ENCODE data around the gene TNRC6C.

Gene TNRC6C

DNA sequence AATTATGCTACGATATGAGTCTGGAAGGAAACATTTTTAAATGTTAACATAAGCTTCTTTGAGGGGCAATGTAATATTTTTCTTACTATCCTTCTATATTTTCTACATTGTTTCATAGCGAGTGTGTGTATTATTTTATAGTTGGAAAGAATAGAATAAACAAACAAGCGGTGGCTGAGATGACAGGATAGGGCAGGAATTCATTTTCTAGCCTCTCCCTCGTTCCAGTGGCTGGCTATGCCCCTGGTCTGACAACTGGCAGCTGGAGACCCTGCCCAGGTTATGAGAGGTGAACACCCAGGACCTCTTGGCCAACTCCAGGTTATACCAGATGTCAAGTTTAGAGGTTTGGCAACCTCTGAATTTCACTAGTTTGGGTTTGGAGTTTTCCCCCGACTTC, 14.5 kb upstream of the TNRC6C start:
- no peak for TF ChIP-seq GATA3 (IDR thresholded peaks at IDR 0.05; ENCODE audit: low read depth, low read length)
- no peak for TF ChIP-seq GATA2 (IDR thresholded peaks at IDR 0.05; ENCODE audit: low read depth, low read length)

DNA sequence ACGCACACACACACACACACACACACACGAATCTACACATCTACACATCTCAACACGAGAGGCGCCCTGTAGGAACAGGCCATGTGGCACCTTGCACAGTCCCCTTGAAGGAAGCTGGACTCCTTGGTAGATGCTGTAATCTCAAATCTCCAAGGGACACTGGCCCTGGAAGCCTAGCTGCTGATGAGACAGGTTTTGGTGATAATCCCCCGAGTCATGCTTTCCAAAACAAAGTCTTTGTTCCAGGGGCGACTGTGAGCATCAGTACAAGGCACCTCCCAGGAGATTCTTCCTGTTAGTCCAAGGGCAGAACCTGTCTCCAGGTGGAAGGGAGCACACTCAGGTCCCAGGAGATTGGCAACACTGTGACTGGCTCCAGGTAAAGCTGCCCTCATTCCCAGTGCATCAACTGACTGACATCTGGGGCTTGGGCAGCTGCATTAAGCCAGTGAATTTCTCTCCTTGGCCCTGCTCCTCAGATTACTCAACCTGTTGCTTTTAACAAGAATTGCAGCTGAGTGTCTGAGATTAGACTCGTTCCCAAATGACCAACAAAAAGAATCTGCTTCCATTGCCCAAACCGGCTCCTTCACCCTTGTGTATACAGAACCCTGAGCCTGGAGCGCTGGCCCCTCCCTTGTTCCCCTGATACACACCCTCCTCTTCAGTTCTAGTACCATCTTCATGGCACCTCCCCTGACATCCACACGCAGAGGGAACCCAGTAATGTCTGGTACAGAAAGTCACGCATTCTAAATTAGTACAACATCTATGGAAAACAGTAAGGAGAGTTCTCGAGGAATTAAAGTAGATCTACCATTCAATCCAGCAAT, 13.9 kb upstream of the TNRC6C start:
- TF ChIP-seq GATA3 (IDR thresholded peaks at IDR 0.05; ENCODE audit: low read depth, low read length) (no peak), GATA2 (IDR thresholded peaks at IDR 0.05; ENCODE audit: low read depth, low read length) (no peak)

GRCh38 chr17:77946900-77947645, 11.4 kb upstream of the TNRC6C start:
- no peak for TF ChIP-seq GATA2 (IDR thresholded peaks at IDR 0.05; ENCODE audit: low read depth, low read length)
- no peak for TF ChIP-seq GATA3 (IDR thresholded peaks at IDR 0.05; ENCODE audit: low read depth, low read length)

DNA sequence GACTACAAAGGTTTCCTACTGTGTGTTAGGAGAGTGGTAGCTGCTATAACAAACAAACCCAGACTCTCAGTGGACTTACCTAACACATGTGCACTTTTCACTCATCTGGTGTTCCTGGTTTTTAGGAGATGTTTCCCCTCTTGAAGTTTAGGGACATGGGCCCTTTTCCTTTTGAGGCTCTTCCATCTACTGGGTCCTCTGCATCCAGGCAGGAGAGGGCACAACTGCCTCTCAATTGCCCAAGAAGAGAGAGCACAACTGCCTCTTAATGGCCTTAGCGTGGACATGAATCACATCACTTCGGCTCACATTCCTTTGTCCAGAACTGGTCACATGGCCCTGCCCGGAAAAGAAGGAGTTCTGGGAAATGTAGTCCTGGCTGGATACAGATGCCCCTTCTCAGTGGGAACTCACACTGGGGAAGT, 9.8 kb upstream of the TNRC6C start:
- TF ChIP-seq GATA3 (IDR thresholded peaks at IDR 0.05; ENCODE audit: low read depth, low read length) (no peak), GATA2 (IDR thresholded peaks at IDR 0.05; ENCODE audit: low read depth, low read length) (no peak)

- TF ChIP-seq GATA3 (IDR thresholded peaks at IDR 0.05; ENCODE audit: low read depth, low read length) (no peak), GATA2 (IDR thresholded peaks at IDR 0.05; ENCODE audit: low read depth, low read length) (no peak)
Measured at GRCh38 chr17:77951123-77951522, 7.4 kb upstream of the TNRC6C start.

DNA sequence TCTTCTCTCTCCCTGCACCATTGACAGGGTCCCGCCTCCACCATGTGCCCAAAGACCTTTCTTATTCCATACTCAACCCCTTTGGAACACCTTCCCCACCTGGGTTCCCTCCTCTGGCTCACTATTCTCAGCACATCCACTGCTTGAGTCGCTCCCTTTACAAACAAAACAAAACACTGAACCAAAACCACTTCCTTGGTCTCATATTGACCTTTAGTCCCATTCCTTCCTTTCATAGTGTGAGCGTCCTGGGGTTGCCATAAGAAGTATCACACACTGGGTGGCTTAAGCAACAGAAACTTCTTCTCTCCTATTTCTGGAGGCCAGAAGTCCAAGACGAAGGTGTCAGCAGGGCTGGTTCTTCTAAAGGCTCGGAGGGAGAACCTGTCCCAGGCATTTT, 6.1 kb upstream of the TNRC6C start:
- TF ChIP-seq GATA3 (IDR thresholded peaks at IDR 0.05; ENCODE audit: low read depth, low read length) (no peak), GATA2 (IDR thresholded peaks at IDR 0.05; ENCODE audit: low read depth, low read length) (no peak)

GRCh38 chr17:77957235-77957856, 1.2 kb upstream of the TNRC6C start:
- no peak for TF ChIP-seq GATA3 (IDR thresholded peaks at IDR 0.05; ENCODE audit: low read depth, low read length)
- no peak for TF ChIP-seq GATA2 (IDR thresholded peaks at IDR 0.05; ENCODE audit: low read depth, low read length)

DNA sequence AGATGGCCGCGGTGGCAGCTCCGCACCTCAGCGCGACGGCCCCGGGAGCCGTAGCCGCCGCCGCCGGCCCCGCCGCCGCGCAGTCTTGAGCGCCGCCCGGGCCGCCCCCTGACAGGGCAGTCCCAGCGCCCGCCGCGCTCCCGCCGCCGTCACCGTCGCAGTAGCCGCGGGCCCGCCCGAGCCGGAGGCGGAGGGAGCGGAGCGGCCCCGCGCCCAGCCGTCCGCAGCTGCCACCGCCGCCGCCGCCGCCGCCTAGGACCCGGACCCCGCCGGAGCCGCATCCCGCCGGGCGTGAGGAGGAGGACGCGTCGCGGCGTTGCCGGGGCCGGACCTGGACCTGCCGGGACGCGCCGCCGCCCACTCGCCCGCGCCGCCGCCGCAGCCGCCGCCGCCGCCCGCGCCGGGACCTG, 218 bp downstream of the TNRC6C start:
- no peak for TF ChIP-seq GATA3 (IDR thresholded peaks at IDR 0.05; ENCODE audit: low read depth, low read length)
- TF ChIP-seq GATA2 (IDR thresholded peaks at IDR 0.05; ENCODE audit: low read depth, low read length), result no peak

DNA sequence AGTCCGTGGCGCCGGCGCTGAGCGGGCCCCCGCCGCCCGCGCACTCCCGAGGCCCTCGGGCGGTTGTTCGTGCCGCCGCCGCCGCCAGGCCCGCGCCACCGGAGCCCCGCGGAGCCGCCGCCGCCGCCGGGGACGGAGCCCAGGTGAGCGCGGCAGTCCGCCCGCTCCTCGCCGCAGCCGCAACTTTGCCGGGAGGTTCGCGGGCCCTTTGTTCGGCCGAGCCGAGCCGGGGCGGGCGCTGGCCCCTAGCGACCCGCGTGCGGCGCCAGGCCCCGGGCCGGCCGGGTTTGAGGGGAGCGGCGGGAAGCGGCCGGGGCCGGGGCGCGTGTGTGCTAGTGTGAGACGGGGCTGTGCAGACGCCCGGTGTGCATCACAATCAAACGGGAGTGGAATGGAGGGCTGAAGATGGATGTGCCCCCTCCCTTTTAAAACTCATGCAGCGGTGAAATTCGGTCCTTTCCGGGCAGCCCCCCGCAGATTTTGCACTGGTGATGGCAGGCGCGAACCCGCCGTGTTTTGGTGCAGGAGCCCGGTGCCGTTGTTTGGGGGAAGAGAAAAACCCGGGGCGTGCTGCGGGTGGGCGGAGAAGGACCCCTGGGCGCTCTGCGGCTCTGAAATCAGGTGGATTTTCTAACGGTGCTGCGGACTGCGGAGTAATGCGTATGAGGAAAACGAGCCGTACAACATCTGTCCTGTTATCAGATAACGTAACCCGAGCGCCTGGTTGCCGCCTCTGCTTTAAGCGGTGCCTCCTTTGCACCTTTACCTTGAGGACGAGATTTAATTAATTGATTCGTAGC, 823 bp downstream of the TNRC6C start:
- peak; percentile 33; the same call in 1 of the 2 replicates for TF ChIP-seq GATA3 (IDR thresholded peaks at IDR 0.05; ENCODE audit: low read depth, low read length)
- TF ChIP-seq GATA2 (IDR thresholded peaks at IDR 0.05; ENCODE audit: low read depth, low read length), result peak; percentile 91

DNA sequence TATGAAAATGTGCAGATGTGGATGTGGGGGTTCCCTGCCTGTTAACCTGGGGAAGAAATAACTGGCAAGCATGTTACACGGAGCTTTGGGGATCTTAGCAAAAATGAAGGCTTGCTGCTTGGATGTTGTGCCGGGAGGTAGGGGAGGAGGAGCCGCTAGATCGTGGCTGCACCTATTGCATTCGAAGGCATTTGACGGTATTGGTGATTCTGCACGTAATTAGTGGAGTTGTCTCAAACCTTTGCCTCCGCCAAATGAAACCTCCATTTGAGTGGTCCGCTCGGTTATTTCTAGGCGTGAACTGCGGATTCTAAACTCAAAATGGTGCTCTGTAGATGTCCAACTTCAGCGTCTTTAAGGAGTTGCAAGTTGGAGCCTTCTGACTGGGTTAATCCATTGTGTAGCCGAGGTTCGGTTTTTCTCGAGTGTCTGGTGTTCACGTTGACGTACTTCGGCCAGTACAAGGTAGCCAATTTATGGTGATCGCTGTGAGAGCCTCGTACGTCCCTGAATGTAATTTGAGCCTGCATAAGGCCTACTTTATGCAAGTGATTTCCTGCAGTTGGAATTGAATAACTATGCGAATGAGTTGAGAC, 1.5 kb downstream of the TNRC6C start:
- TF ChIP-seq GATA3 (IDR thresholded peaks at IDR 0.05; ENCODE audit: low read depth, low read length) (no peak), GATA2 (IDR thresholded peaks at IDR 0.05; ENCODE audit: low read depth, low read length) (no peak)

- TF ChIP-seq GATA3 (IDR thresholded peaks at IDR 0.05; ENCODE audit: low read depth, low read length), result no peak
- TF ChIP-seq GATA2 (IDR thresholded peaks at IDR 0.05; ENCODE audit: low read depth, low read length), result no peak
Measured at GRCh38 chr17:77961741-77962140, 3.2 kb downstream of the TNRC6C start.

DNA sequence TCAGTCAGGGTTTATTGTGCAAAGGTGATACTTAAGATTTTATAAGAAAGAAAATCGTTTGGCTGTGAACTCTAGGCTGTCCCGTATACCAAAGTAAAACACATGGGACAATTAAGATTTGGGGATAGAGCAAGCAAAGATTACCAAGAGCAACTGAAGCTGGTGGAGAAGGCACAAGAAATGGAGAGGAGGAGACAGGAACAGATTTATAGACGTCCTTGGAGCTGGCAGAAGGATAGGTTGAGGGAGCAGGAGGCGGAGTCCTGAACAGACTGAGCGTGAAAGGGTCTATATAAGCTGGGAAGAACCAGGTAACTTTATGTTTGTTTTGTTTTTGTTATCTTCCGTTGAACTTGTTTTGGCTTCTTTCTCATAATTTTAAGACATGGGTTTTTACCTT, 3.8 kb downstream of the TNRC6C start:
- TF ChIP-seq GATA2 (IDR thresholded peaks at IDR 0.05; ENCODE audit: low read depth, low read length) (no peak), GATA3 (IDR thresholded peaks at IDR 0.05; ENCODE audit: low read depth, low read length) (no peak)

DNA sequence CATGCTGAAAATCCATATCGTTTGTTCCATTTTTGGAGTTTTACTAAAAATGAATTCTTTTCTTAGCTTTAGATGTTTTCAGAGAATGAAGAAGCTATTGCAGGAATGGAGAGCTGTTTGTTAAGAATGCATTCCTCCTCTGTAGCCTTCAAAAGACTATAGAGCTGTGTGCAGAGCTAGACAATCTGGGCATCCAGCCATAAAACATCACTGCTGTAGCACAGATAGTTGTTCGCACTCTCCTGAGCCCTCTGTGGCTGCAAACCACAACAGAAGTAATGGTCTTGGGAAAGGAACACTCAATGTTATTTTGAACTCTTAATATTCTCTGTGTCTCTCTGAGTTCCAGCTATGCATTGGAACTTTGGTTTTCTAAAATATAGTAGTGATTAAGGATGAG, 4.9 kb downstream of the TNRC6C start:
- TF ChIP-seq GATA3 (IDR thresholded peaks at IDR 0.05; ENCODE audit: low read depth, low read length), result no peak
- no peak for TF ChIP-seq GATA2 (IDR thresholded peaks at IDR 0.05; ENCODE audit: low read depth, low read length)

Measured in SH-SY5Y (cell line).